DND-41 (cell line): ENCODE results near the gene ACP2.

Experiments
- ATAC-seq: fragments of 200-7000 bp; cut with Tn5 transposase; 3 replicates; pipeline ENCODE4 v1.9.1; 2021; ENCODE audit warnings: low read depth; ENCODE audit not compliant: insufficient read depth
- DNase-seq: peaks from one replicate; pipeline ENCODE4 v3.0.0-alpha.2; 2020
- H2AFZ ChIP-seq: 2 replicates; pipeline ENCODE4 v1.6.0; 2012; ENCODE audit warnings: low read depth, low read length
- H3K27ac ChIP-seq: 2 replicates; pipeline ENCODE4 v1.5.1; 2012; ENCODE audit warnings: low read length, inconsistent platforms
- H3K27me3 ChIP-seq: fragments of 200-600 bp; sonication (generic); 2 replicates; pipeline ENCODE4 v1.6.0; 2012; ENCODE audit warnings: low read length, mild to moderate bottlenecking, inconsistent platforms; ENCODE audit not compliant: insufficient read depth, poor library complexity
- H3K36me3 ChIP-seq: 2 replicates; pipeline ENCODE4 v1.5.1; 2012; ENCODE audit warnings: low read length, inconsistent platforms; ENCODE audit not compliant: insufficient read depth
- H3K4me1 ChIP-seq: 2 replicates; pipeline ENCODE4 v1.5.1; 2012; ENCODE audit warnings: mild to moderate bottlenecking, low read length; ENCODE audit not compliant: insufficient read depth
- H3K4me2 ChIP-seq: 2 replicates; pipeline ENCODE4 v1.6.0; 2012; ENCODE audit warnings: mild to moderate bottlenecking, moderate library complexity, low read length, inconsistent platforms; ENCODE audit not compliant: insufficient read depth
- H3K4me3 ChIP-seq, 2 experiments: fragments of 200-600 bp in 1 of 2; shearing (Covaris generic) in 1 of 2; 2 replicates each; pipeline ENCODE4 v1.5.1; 2012 to 2016; ENCODE audit warnings: inconsistent platforms in 2 of 2, low read length in 2 of 2, mild to moderate bottlenecking in 2 of 2, low read depth in 1 of 2, moderate library complexity in 1 of 2
- H3K79me2 ChIP-seq: 2 replicates; pipeline ENCODE4 v1.6.0; 2012; ENCODE audit warnings: low read length, inconsistent platforms; ENCODE audit not compliant: insufficient read depth
- H3K9ac ChIP-seq: 2 replicates; pipeline ENCODE4 v1.6.0; 2012; ENCODE audit warnings: low read depth, mild to moderate bottlenecking, inconsistent platforms, low read length, moderate library complexity
- H3K9me3 ChIP-seq: 2 replicates; pipeline ENCODE4 v1.5.1; 2012; ENCODE audit warnings: low read length, moderate library complexity, mild to moderate bottlenecking, inconsistent platforms; ENCODE audit not compliant: insufficient read depth, severe bottlenecking
- H4K20me1 ChIP-seq: 2 replicates; pipeline ENCODE4 v1.6.0; 2012; ENCODE audit warnings: low read length; ENCODE audit not compliant: insufficient read depth
- EZH2 ChIP-seq: IDR thresholded peaks from 3 replicates; pipeline ENCODE4 v1.6.1; 2012; ENCODE audit warnings: borderline replicate concordance, low read depth, mild to moderate bottlenecking, moderate library complexity, low read length, inconsistent platforms; ENCODE audit not compliant: severe bottlenecking
- TF ChIP-seq, protein P1 (sequence below): IDR thresholded peaks from 2 replicates; pipeline ENCODE4 v1.5.1; 2012; ENCODE audit warnings: borderline replicate concordance, low read length, moderate library complexity, mild to moderate bottlenecking; ENCODE audit not compliant: poor library complexity, severe bottlenecking; ENCODE audit errors: extremely low read depth

The ACP2 gene

DNA sequence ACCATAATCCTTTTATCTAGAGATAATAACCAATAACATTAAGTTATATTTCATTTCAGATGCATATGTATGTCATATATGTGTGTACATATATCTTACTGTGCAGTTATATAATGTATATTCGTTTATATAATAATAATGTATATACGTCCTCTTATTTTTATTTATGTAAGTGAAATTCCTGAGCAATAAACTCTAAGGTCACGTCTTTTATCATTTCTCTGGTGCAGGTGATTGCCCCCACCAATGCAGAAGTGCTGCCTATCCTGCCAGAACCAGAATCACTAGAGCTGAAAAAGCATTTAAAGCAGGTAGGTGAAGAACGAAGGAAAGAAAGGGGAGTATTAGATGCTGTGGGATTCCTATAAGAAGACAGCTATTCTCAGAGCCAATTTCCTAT is 30.2 kb upstream of the ACP2 start:
- H3K9ac ChIP-seq: no peak overlapping the region
- no peak overlapping the region for H3K27ac ChIP-seq
- peaks cover 17% of the 10 kb centered on the region; the same call in 1 of the 2 replicates for H4K20me1 ChIP-seq
- no peak overlapping the region for H3K4me3 ChIP-seq
- no peaks in the 10 kb centered on the region for H3K9me3 ChIP-seq
- H3K36me3 ChIP-seq: peaks cover 93% of the 10 kb centered on the region
- H3K4me1 ChIP-seq: no peaks in the 10 kb centered on the region
- no peak for TF ChIP-seq EZH2
- TF ChIP-seq, protein P1, sequence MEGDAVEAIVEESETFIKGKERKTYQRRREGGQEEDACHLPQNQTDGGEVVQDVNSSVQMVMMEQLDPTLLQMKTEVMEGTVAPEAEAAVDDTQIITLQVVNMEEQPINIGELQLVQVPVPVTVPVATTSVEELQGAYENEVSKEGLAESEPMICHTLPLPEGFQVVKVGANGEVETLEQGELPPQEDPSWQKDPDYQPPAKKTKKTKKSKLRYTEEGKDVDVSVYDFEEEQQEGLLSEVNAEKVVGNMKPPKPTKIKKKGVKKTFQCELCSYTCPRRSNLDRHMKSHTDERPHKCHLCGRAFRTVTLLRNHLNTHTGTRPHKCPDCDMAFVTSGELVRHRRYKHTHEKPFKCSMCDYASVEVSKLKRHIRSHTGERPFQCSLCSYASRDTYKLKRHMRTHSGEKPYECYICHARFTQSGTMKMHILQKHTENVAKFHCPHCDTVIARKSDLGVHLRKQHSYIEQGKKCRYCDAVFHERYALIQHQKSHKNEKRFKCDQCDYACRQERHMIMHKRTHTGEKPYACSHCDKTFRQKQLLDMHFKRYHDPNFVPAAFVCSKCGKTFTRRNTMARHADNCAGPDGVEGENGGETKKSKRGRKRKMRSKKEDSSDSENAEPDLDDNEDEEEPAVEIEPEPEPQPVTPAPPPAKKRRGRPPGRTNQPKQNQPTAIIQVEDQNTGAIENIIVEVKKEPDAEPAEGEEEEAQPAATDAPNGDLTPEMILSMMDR: no peak
- DNase-seq (no peak), ATAC-seq (no peak)
- no peaks in the 10 kb centered on the region for H3K27me3 ChIP-seq
- H3K79me2 ChIP-seq: peaks cover 16% of the 10 kb centered on the region
- no peak overlapping the region for H2AFZ ChIP-seq
- no peak overlapping the region for H3K4me2 ChIP-seq

DNA sequence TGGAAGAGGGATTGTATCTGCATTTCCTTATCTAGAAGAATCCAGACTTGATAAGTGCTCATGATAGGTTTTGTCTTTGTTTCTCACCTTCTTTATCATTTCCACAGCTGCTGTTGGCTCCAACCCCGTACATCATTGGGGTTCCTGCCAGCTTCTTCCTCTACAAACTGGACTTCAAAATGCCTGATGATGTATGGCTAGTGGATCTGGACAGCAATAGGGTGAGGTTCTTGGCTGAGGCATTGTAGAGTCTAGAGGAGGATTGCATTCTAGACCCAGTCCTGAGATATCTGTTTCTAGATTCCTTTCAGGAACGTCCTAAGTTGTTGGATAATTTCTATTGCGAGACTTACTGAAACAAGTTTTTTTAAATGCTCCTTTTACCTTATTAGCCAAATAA is 29.4 kb upstream of the ACP2 start:
- H3K79me2 ChIP-seq: peaks cover 21% of the 10 kb centered on the region
- H4K20me1 ChIP-seq: peaks cover 21% of the 10 kb centered on the region; the same call in 1 of the 2 replicates
- no peak overlapping the region for H3K4me3 ChIP-seq
- ATAC-seq: no peak
- no peaks in the 10 kb centered on the region for H3K9me3 ChIP-seq
- DNase-seq: no peak
- no peak overlapping the region for H2AFZ ChIP-seq
- H3K27ac ChIP-seq: no peak overlapping the region
- H3K27me3 ChIP-seq: no peaks in the 10 kb centered on the region
- no peak overlapping the region for H3K4me2 ChIP-seq
- H3K4me1 ChIP-seq: no peaks in the 10 kb centered on the region
- peaks cover 86% of the 10 kb centered on the region for H3K36me3 ChIP-seq
- TF ChIP-seq, protein P1: no peak
- TF ChIP-seq EZH2: no peak
- no peak overlapping the region for H3K9ac ChIP-seq

DNA sequence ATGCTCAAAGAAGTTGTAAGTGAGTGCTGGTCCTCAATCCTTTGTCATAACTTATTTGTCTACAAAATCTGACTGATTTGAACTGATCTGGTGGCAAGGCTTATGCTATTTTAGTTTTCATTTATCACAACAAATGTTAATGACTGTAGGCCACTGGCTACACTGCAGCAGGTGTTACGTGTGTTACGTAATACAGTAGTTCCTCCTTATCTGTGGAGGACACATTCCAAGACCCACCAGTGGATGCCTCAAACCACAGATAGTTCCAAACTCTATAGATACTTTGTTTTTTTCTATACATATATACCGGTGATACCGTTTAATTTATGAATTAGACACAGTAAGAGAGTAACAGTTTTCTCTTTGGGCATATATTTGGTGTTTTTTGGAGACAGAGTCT is 28.3 kb upstream of the ACP2 start:
- H3K79me2 ChIP-seq: peaks cover 32% of the 10 kb centered on the region
- H3K27ac ChIP-seq: no peak overlapping the region
- H3K27me3 ChIP-seq: no peaks in the 10 kb centered on the region
- H4K20me1 ChIP-seq: peaks cover 29% of the 10 kb centered on the region
- H2AFZ ChIP-seq: no peak overlapping the region
- H3K36me3 ChIP-seq: peaks cover 76% of the 10 kb centered on the region
- H3K4me3 ChIP-seq: no peak overlapping the region
- no peaks in the 10 kb centered on the region for H3K9me3 ChIP-seq
- ATAC-seq: no peak
- H3K9ac ChIP-seq: no peak overlapping the region
- H3K4me2 ChIP-seq: no peak overlapping the region
- no peak for DNase-seq
- TF ChIP-seq EZH2: no peak
- TF ChIP-seq, protein P1: no peak
- peaks cover 9% of the 10 kb centered on the region for H3K4me1 ChIP-seq
